Neuronal stem cell (in vitro differentiated cells): ENCODE measurements around the gene GABRA5.

Source experiments
- DNase-seq: peaks from one replicate; pipeline ENCODE4 v3.0.0-alpha.2; 2013; ENCODE audit warnings: low spot score
- H2AFZ ChIP-seq: one replicate; pipeline ENCODE4 v1.6.1; 2013; ENCODE audit warnings: mild to moderate bottlenecking, low read length, inconsistent platforms
- H2AK5ac ChIP-seq: 2 replicates; pipeline ENCODE4 v1.6.1; 2013; ENCODE audit warnings: low read depth, mild to moderate bottlenecking, inconsistent platforms, low read length, moderate library complexity, mixed read lengths
- H2BK120ac ChIP-seq: 2 replicates; pipeline ENCODE4 v1.6.1; 2013; ENCODE audit warnings: low read depth, mild to moderate bottlenecking, inconsistent platforms, low read length, moderate library complexity, mixed read lengths
- H2BK12ac ChIP-seq: one replicate; pipeline ENCODE4 v1.6.1; 2013; ENCODE audit warnings: low read length, inconsistent platforms
- H2BK15ac ChIP-seq: 2 replicates; pipeline ENCODE4 v1.6.1; 2013; ENCODE audit warnings: mild to moderate bottlenecking, low read length, inconsistent platforms, mixed read lengths
- H2BK5ac ChIP-seq: one replicate; pipeline ENCODE4 v1.6.1; 2013; ENCODE audit warnings: inconsistent platforms, mild to moderate bottlenecking, low read length, moderate library complexity
- H3K14ac ChIP-seq: one replicate; pipeline ENCODE4 v1.6.1; 2013; ENCODE audit warnings: low read length, inconsistent platforms
- H3K18ac ChIP-seq: 2 replicates; pipeline ENCODE4 v1.6.1; 2013; ENCODE audit warnings: low read length, inconsistent platforms
- H3K23ac ChIP-seq: 2 replicates; pipeline ENCODE4 v1.6.1; 2013; ENCODE audit warnings: low read depth, mild to moderate bottlenecking, mixed read lengths, low read length, inconsistent platforms; ENCODE audit not compliant: poor library complexity
- H3K27ac ChIP-seq: replicated peaks from 3 replicates; pipeline ENCODE4 v1.5.1; 2013; ENCODE audit warnings: low read length, inconsistent platforms
- H3K27me3 ChIP-seq, 3 experiments: 2 replicates each; pipeline ENCODE4 v1.6.1; 2013; ENCODE audit warnings: low read length in 3 of 3, mild to moderate bottlenecking in 2 of 3, inconsistent platforms in 1 of 3, low read depth in 1 of 3, mixed read lengths in 1 of 3, moderate library complexity in 1 of 3; ENCODE audit not compliant: control insufficient read depth in 3 of 3, insufficient read depth in 3 of 3
- H3K36me3 ChIP-seq, 2 donors: replicated peaks in 1 of 2; 2 replicates each; pipeline ENCODE4 v1.6.1; 2013; ENCODE audit warnings: low read length in 2 of 2; ENCODE audit not compliant: control insufficient read depth in 2 of 2, insufficient read depth in 2 of 2
- H3K4ac ChIP-seq: 2 replicates; pipeline ENCODE4 v1.6.1; 2013; ENCODE audit warnings: inconsistent platforms, mild to moderate bottlenecking, low read length, moderate library complexity
- H3K4me1 ChIP-seq, 2 donors: 1 replicate in 1 of 2; 2 replicates in 1 of 2; pipeline ENCODE4 v1.6.1; 2013; ENCODE audit warnings: low read length in 2 of 2, low read depth in 1 of 2; ENCODE audit not compliant: control insufficient read depth in 2 of 2, insufficient read depth in 1 of 2
- H3K4me2 ChIP-seq: one replicate; pipeline ENCODE4 v1.6.1; 2013; ENCODE audit warnings: mild to moderate bottlenecking, low read length, inconsistent platforms; ENCODE audit not compliant: insufficient read depth, poor library complexity, severe bottlenecking
- H3K4me3 ChIP-seq, 2 donors: 2 replicates each; pipeline ENCODE4 v1.5.1; 2013; ENCODE audit warnings: low read length in 2 of 2, mild to moderate bottlenecking in 2 of 2, inconsistent platforms in 1 of 2, moderate library complexity in 1 of 2
- H3K79me1 ChIP-seq: one replicate; pipeline ENCODE4 v1.6.1; 2013; ENCODE audit warnings: low read depth, mild to moderate bottlenecking, inconsistent platforms, low read length, moderate library complexity
- H3K9ac ChIP-seq: one replicate; pipeline ENCODE4 v1.6.1; 2013; ENCODE audit warnings: mild to moderate bottlenecking, low read depth, low read length, inconsistent platforms; ENCODE audit not compliant: poor library complexity
- H3K9me3 ChIP-seq, 2 donors: replicated peaks in 1 of 2; 2 replicates each; pipeline versions ENCODE3 to v1.6.1; 2013; ENCODE audit warnings: low read length in 2 of 2, mild to moderate bottlenecking in 2 of 2, inconsistent platforms in 1 of 2, low read depth in 1 of 2, mixed read lengths in 1 of 2, moderate library complexity in 1 of 2; ENCODE audit not compliant: control insufficient read depth in 2 of 2, insufficient read depth in 1 of 2
- H4K8ac ChIP-seq: one replicate; pipeline ENCODE4 v1.6.1; 2013; ENCODE audit warnings: low read depth, mild to moderate bottlenecking, inconsistent platforms, low read length, moderate library complexity
- H4K91ac ChIP-seq: one replicate; pipeline ENCODE4 v1.6.1; 2013; ENCODE audit warnings: low read length, low read depth, mild to moderate bottlenecking, inconsistent platforms; ENCODE audit not compliant: poor library complexity
- whole genome bisulfite sequencing, 2 donors: extraction: QIAGEN DNeasy Blood & Tissue Kit; methylation state at CpG; one replicate each; pipeline ENCODE4 v1.1.7; 2013; ENCODE audit warnings: missing lambda C conversion rate in 2 of 2, mixed read lengths in 1 of 2; ENCODE audit not compliant: insufficient read length in 2 of 2, insufficient replicate concordance in 1 of 2; ENCODE audit errors: extremely low coverage in 2 of 2; 5-methylcytosine and 5-hydroxymethylcytosine counted together

Gene GABRA5

GRCh38 chr15:26841514-26841913 lies 25.3 kb upstream of the GABRA5 start:
- Histone ChIP-seq H4K91ac (no peak overlapping the region), H3K14ac (no peak overlapping the region), H3K23ac (no peak overlapping the region), H3K36me3 (no peaks in the 10 kb centered on the region), H2AFZ (no peak overlapping the region), H3K79me1 (no peaks in the 10 kb centered on the region), H3K27me3 (peaks cover 0 to 4% (median 0%) of the 10 kb centered on the region in 3 experiments), H2BK15ac (no peak overlapping the region), H3K9ac (peak overlapping the region; percentile 3), H3K4me2 (no peak overlapping the region), H2BK120ac (no peak overlapping the region), H3K4me1 (no peaks in the 10 kb centered on the region), H2AK5ac (no peak overlapping the region), H2BK5ac (no peak overlapping the region), H4K8ac (no peak overlapping the region), H3K18ac (no peak overlapping the region), H3K27ac (no peak overlapping the region), H3K4me3 (no peak overlapping the region), H3K4ac (no peak overlapping the region), H2BK12ac (no peak overlapping the region), H3K9me3 (peaks cover 0 to 5% of the 10 kb centered on the region in 2 donors)
- WGBS, 2 donors = no CpG with 5 or more reads among the region's 10 CpGs
- no peak for DNase-seq

GRCh38 chr15:26841941-26842340 lies 24.9 kb upstream of the GABRA5 start:
- no peak overlapping the region for H2BK15ac ChIP-seq
- no peak overlapping the region for H3K4ac ChIP-seq

GRCh38 chr15:26842391-26842790 lies 24.5 kb upstream of the GABRA5 start:
- H3K9ac ChIP-seq = no peak overlapping the region

More at GRCh38 chr15:26841941-26842340, 24.9 kb upstream of the GABRA5 start:
- Histone ChIP-seq H3K9ac (no peak overlapping the region), H3K14ac (no peak overlapping the region), H3K9me3 (peaks cover 0 to 5% of the 10 kb centered on the region in 2 donors), H3K23ac (no peak overlapping the region), H2BK5ac (no peak overlapping the region), H2AK5ac (no peak overlapping the region), H3K27ac (no peak overlapping the region), H3K4me1 (no peaks in the 10 kb centered on the region), H3K4me3 (no peak overlapping the region), H2AFZ (no peak overlapping the region), H3K4me2 (no peak overlapping the region), H3K18ac (no peak overlapping the region), H4K8ac (no peak overlapping the region), H2BK120ac (no peak overlapping the region), H3K27me3 (peaks cover 0 to 4% (median 0%) of the 10 kb centered on the region in 3 experiments), H3K79me1 (no peaks in the 10 kb centered on the region), H3K36me3 (no peaks in the 10 kb centered on the region), H2BK12ac (no peak overlapping the region), H4K91ac (no peak overlapping the region)
- WGBS, 2 donors = no CpG with 5 or more reads among the region's 12 CpGs
- no peak for DNase-seq

GRCh38 chr15:26844901-26845300 lies 22.0 kb upstream of the GABRA5 start:
- H4K8ac ChIP-seq = no peak overlapping the region
- no peaks in the 10 kb centered on the region for H3K4me1 ChIP-seq
- H3K18ac ChIP-seq = no peak overlapping the region
- H3K27ac ChIP-seq = no peak overlapping the region
- H2AK5ac ChIP-seq = no peak overlapping the region
- no peak overlapping the region for H3K4me2 ChIP-seq
- no peak overlapping the region for H4K91ac ChIP-seq
- no peak overlapping the region for H3K4ac ChIP-seq
- no peaks in the 10 kb centered on the region for H3K9me3 ChIP-seq
- no peaks in the 10 kb centered on the region for H3K36me3 ChIP-seq
- no peak overlapping the region for H2BK120ac ChIP-seq
- H2BK5ac ChIP-seq = no peak overlapping the region
- no peak overlapping the region for H3K9ac ChIP-seq
- H3K27me3 ChIP-seq = peaks cover 0 to 4% (median 0%) of the 10 kb centered on the region in 3 experiments
- no peak overlapping the region for H2BK15ac ChIP-seq
- no peak overlapping the region for H3K23ac ChIP-seq
- DNase-seq = no peak
- no peak overlapping the region for H2AFZ ChIP-seq
- no peak overlapping the region for H2BK12ac ChIP-seq
- H3K14ac ChIP-seq = no peak overlapping the region
- no peak overlapping the region for H3K4me3 ChIP-seq
- no peaks in the 10 kb centered on the region for H3K79me1 ChIP-seq

More at GRCh38 chr15:26842391-26842790, 24.5 kb upstream of the GABRA5 start:
- Histone ChIP-seq H3K23ac (no peak overlapping the region), H3K9me3 (peaks cover 0 to 5% of the 10 kb centered on the region in 2 donors), H3K36me3 (no peaks in the 10 kb centered on the region), H3K4me3 (no peak overlapping the region), H3K27ac (no peak overlapping the region), H3K4ac (no peak overlapping the region), H2BK5ac (no peak overlapping the region), H4K91ac (no peak overlapping the region), H2AK5ac (no peak overlapping the region), H4K8ac (no peak overlapping the region), H3K4me2 (no peak overlapping the region), H2BK12ac (no peak overlapping the region), H3K4me1 (no peaks in the 10 kb centered on the region), H3K14ac (no peak overlapping the region), H2BK120ac (no peak overlapping the region), H3K18ac (peak overlapping the region; percentile 40), H2AFZ (no peak overlapping the region), H3K79me1 (no peaks in the 10 kb centered on the region), H2BK15ac (no peak overlapping the region), H3K27me3 (peaks cover 0 to 4% (median 0%) of the 10 kb centered on the region in 3 experiments)
- WGBS, 2 donors = no CpG with 5 or more reads among the region's 11 CpGs
- no peak for DNase-seq
